Measurements from ENCODE around the gene KCTD10.

Gene KCTD10

GRCh38 chr12:109467978-109468676 lies 9.0 kb downstream of the KCTD10 start:
- DNase-seq: no peak

DNA sequence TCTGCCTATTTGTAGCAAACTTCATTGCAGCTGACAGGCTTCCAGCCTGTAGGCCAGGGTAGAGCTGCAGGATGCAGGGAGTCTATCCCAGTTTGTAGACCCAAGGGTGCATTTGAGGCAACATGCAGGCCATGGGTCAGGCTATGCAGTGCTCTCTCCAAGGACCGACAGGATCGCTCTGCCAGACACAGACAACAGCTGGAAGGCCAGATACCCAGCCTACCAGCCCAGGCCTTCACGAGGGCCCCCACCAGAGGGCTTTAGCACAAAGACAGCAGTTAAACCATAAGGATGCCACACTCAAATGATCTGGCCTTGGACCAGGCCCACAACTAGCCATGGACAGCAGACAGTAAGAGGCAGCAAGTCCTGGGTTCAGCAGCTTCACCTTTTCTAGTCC lies 10.3 kb downstream of the KCTD10 start:
- no peak for DNase-seq

DNA sequence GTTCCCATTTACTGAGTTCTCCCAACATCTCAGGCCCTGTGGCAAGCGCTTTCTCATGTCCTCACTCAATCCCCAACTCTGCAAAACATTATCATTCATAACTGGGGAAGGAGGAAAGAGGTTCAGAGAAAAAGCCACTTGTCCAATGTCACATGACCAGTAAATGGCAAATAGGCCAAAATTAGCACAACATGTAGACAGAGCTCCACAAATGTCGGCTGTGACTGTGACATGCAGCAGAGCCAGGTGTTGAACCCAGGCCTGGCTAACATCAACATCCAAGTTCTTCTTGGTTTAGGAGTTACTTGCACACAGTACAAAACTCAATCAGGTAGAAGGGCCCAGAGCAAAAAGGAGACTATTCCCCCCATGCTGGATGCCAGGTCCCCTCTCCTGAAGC lies 10.8 kb downstream of the KCTD10 start:
- DNase-seq: no peak

DNA sequence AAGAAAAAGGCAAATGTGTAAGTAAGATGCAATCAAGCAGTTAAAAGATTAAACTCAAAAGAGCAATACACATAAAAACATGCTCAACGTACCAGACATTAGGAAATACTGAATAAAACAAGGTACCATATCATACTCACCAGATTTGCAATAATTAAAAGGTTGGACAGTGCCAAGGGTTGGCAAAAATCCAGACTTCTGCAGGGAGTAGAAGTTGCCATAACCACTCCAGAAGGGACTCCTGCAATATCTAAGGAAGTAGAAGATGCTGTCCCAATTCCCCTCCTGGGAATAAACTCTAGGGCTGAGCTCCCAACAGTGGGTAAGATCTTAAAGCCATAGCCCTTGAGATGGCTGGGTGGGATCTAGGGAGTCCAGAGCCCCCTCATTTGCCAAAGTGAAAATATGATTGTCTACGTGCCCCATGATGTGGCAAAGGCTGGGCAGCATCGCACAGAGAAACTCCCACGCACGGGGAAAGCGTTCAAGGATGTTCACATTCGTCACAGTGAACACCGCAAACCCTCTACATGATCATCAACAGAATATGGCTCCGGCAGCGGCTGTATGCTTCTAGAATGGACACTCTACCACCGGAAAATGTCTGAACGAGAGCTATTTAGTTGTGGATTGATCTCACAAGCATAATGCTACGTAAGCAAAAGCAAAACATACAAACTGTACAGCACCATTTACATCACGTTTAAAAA lies 12.3 kb downstream of the KCTD10 start:
- DNase-seq: no peak

DNA sequence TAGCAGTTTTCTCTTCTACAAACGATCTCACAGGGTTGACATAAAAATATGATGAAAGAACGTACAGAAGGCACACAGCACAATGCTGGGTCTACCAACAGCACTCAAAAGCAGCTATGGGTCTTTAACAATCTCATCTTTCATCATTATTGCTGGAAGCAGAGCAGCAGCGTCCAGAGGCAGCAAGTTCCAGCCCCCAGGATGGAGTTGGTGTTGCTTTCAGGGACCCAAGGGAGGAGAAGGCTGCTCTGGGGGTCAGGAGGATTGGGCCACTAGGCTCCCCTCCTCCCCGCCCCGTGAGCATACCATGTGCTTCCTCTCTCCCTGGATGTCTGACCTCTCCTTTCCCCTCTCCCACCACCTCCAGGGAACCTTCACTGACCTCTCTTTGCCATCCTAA lies 13.3 kb downstream of the KCTD10 start:
- DNase-seq: no peak

- DNase-seq: no peak
Observed at GRCh38 chr12:109462868-109463692, 14.0 kb downstream of the KCTD10 start.

GRCh38 chr12:109461846-109462756 lies 15.0 kb downstream of the KCTD10 start:
- DNase-seq: no peak

DNA sequence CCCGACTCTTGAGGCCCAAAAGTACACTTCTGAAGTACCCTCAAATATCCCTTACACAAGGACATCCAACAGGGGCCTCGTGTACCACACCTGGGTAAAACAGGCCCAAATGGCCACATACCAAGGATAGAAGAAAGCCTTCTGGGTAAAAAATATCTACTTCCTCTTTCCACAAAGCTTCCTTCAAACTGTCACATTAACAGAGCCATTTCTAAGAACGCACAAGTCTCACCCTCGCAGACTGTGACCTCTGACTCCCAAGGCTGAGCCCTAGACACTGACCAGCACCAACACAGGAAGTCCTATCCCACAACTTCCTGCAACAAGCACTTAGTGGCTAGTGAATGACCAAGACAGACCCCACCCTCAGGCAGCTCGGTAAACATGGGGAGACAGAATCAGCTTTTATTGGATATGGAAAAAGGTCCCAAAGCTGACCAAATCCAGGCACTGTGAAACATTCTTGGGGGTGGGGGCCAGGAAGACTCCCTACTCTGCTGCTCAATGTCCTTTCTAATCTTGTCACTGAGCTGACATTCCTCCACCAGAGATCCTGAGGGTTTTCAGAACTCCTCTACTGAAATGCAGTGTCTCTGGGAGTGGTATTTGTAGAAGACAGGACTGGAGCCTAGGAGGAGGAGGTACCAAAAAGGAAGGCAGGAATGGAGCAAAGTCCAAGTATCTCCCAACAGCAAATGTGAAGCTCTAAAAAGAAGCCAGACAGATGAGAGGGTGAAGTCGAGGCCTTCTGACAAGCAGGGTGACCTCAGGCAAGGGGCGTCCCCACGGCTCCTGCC lies 15.9 kb downstream of the KCTD10 start:
- no peak for DNase-seq

DNA sequence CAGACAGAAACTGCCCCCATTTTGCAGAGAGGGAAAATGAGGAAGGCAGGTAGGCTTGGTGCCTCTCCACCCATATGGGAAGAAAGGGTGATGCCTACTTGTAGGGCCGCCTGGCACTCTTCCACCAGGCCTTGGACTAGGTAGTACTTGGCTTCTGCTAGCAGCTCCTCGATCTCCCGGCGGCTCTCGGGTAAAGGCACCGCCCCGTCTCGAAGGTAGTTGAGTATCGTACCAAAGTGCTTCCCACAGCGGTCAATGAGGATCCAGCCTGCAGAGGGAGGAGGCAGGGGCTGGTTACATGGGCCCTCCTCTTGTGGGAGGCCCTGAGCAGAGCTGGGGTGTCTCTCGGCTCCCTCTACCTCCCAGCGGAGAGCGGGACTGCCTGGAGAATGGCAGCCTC lies 16.6 kb downstream of the KCTD10 start:
- DNase-seq: no peak

GRCh38 chr12:109459247-109459646 lies 17.9 kb downstream of the KCTD10 start:
- DNase-seq: no peak

- no peak for DNase-seq
Observed at GRCh38 chr12:109458771-109459208, 18.3 kb downstream of the KCTD10 start.

- no peak for DNase-seq
Observed at GRCh38 chr12:109458086-109458485, 19.0 kb downstream of the KCTD10 start.

- DNase-seq: no peak
Observed at GRCh38 chr12:109455706-109456105, 21.4 kb downstream of the KCTD10 start.

DNA sequence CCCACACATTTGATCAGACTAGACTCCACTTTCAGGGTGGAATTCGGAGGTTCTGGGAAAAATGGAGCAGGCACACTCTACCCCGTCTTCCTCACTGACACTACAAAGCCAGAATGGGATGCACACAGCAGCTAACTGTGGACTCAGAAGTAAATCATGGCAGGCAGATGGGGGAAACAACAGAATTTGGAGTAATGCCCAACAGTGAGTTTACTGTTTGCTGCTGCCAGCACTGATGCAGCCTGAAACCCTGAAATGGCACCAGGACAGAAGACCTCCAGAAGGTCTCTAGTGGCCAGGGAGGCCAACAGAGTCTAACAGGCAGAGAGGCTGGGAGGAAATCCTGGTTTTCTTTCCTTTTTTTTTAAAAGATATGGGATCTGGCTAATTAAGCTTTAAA lies 24.6 kb downstream of the KCTD10 start:
- DNase-seq: no peak

DNA sequence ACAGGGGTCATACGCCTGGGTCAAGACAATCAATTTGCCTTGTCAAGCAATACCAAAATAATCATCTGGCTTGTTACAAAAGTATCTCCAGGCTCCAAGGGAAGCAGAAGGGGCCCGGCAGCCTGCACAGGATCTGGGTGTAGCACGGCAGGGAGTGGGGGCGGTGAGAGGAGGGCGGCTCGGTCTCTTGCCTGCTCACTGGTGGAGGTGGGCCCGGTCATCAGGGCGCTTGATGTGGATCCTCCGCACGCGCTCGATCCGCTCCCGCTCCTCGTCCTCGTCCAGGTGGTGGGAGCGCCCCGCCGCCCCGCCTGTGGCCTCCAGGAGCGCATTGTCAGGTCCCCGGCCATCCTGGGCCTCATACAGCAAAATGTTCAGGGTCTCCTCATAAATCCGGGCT lies 25.7 kb downstream of the KCTD10 start:
- DNase-seq: no peak

DNA sequence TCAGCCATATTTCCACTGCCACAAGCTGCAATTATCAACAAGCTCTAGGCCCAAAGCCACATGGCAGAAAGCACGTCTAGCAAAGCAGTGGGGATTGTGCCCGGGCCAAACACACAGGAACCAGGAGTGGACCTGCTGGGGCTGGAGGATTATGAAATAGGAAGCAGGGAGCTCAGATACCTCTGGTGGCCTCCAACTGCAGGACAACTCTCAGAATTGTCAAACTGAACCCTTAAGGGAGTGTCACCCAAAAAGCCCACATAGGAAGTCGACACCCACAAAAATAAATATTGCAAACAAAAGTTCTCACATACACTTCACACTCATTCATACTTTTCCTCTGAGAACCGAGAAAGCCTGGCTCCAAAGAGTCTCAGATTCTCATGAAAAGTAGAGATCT lies 26.1 kb downstream of the KCTD10 start:
- no peak for DNase-seq

- no peak for DNase-seq
Observed at GRCh38 chr12:109449845-109450532, 27.1 kb downstream of the KCTD10 start.

DNA sequence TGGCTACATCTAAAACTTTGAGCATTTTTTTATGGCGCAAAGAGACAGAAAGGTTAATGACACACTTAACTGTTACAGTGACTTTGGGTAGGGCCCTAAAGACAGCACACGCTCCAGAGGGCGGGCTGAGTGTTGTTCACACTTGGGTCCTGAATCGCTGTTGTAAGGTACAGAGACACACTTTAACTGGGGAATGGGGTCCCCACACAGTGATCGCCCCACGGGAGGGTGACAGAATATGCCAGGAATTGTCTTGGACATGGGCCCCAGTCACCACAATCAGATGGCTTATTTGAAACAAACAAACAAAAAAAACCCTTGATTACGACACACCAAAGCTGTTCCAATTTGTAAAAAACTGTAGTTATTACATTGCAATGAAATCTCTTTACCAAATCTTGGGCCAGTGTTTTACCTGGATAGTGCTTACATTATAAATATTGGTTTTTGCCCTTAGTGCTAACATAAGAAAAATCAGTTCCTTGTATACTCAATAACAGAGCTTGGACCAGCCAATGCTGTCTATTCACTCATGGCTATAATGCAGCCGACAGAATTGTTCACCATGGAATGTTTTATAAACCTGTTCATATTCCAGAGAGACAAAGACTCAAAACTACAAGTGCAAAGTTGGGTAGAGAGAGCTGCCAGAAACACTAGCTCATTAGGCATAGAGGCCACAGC lies 28.3 kb downstream of the KCTD10 start:
- no peak for DNase-seq

GRCh38 chr12:109448272-109448671 lies 28.8 kb downstream of the KCTD10 start:
- DNase-seq: no peak

- DNase-seq: no peak
Observed at GRCh38 chr12:109447482-109447881, 29.6 kb downstream of the KCTD10 start.

DNA sequence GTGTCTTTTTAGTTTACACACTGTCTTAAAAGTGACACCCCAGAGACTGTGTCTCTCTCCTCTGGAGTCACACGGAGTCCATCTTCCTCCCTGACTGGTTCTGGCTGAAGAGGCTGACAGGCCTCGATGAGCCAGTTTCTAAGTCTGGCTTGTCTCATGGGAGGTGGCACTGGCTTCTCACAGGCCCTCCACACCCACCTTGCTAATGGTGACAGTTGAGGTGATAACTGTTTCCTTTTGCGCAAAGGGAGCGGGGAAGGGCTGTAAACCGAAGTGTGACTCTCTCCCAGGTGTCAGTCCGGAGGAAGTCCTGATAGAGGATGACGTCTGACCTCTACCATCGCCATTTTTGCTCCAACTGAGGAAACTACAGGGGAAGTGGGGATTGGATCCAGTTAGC lies 30.2 kb downstream of the KCTD10 start:
- no peak for DNase-seq
